B cell (primary cell): ENCODE results near the gene PLEKHA8.

Experiments used
- CTCF ChIP-seq: fragments of 200-600 bp; IDR thresholded peaks from one replicate; pipeline ENCODE4 v1.8.0; 2022; ENCODE audit warnings: antibody characterized with exemption, mild to moderate bottlenecking
- EZH2 ChIP-seq: IDR thresholded peaks from 2 replicates; pipeline ENCODE4 v1.6.1; 2012; ENCODE audit warnings: borderline replicate concordance, low read depth, mild to moderate bottlenecking, moderate library complexity, low read length; ENCODE audit not compliant: insufficient read depth, poor library complexity, severe bottlenecking

GRCh38 chr7:30157204-30157603 is 129.0 kb downstream of the PLEKHA8 start:
- TF ChIP-seq CTCF: no peak
- no peak for TF ChIP-seq EZH2
